T-helper 1 cell (primary cell): ENCODE measurements around the gene SLC29A3.

Experiments
- DNase-seq, 5 donors: peaks; one replicate each; pipeline ENCODE4 v3.0.0-alpha.2; 2012 to 2020

The SLC29A3 gene

DNA sequence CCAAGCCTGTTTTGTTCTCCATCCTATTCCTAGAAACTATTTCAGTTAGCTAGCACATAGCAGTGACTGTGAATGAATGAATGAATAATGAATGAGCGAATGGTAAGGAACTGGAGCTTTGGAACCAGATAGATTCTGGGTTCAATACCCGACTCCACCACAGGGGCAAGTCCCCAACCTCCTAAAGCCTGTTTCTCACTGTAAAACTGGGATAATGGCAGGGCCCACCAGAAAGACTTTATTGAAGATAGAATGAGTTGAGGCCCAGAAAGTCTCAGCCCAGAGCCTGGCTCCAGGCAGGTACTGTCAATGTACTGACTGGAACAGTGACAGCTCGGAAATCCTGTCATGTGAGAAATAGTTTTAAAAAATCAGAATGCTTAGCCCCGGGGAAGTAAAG is 76.6 kb downstream of the SLC29A3 start:
- DNase-seq = no peak

DNA sequence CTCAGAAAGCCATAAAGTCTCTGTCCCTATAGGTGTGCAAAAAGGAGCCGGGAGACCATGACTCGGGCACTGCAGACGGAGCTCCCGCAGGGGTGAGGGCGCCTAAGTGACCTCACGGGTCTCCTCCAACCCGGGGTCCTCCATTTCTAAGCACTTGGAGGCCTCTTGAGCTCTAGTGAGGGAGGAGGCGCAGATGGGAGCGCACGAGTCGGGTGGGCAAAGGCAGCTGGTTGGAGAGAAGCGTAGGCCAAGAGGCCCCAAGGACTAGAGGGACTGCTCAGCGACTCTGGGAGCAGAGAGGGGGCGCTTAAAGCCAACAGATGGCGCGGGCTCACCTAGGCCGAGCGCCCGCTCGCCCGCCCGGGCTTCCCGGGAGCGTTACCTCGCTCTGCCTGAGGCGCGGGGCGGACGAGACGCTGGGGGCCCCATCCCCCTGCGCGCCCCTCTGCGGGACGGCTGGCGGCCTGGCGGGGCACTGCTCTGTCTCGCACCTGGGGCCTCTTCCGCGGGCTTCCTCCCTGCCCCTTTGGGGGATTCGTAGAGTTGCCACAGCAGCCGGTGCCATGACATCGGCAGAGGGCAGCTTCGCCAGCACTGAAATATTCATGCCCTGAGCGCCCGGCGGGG is 77.1 kb downstream of the SLC29A3 start:
- no peak for DNase-seq

DNA sequence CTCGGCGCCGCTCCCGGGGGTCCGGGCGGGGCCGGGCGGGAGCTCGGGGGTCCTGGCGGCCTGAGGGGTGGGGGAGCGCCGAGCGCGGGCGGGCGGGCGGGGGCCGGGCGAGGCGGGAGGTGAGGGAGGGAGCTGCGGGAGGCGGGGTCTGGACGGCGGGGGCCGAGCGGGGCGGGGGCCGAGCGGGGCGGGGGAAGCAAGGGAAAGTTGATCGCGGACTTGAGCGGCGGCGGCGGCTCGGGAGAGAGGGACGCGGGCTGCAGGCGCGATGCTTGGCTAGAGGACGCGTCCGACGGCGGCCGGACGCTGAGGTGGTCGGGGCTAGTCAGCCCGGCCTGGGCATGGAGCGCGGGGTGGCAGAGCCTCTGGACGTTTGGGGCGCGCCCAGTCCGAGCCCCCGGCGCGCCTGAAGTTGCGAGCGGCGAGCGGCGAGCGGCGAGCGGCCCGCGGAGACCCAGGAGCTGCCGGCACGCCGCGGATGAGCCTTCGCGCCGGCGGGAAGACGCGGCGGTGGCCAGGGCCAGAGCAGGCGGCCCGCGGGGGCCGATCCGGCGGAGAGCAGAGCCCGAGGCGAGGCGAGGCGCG is 77.7 kb downstream of the SLC29A3 start, which contains the start of gene CDH23:
Gene CDH23 (plus strand): TSS at position 210 of the 585 bp plus-strand sequence. CDS start 42,912 bp downstream, outside the sequence.
- DNase-seq = no peak

DNA sequence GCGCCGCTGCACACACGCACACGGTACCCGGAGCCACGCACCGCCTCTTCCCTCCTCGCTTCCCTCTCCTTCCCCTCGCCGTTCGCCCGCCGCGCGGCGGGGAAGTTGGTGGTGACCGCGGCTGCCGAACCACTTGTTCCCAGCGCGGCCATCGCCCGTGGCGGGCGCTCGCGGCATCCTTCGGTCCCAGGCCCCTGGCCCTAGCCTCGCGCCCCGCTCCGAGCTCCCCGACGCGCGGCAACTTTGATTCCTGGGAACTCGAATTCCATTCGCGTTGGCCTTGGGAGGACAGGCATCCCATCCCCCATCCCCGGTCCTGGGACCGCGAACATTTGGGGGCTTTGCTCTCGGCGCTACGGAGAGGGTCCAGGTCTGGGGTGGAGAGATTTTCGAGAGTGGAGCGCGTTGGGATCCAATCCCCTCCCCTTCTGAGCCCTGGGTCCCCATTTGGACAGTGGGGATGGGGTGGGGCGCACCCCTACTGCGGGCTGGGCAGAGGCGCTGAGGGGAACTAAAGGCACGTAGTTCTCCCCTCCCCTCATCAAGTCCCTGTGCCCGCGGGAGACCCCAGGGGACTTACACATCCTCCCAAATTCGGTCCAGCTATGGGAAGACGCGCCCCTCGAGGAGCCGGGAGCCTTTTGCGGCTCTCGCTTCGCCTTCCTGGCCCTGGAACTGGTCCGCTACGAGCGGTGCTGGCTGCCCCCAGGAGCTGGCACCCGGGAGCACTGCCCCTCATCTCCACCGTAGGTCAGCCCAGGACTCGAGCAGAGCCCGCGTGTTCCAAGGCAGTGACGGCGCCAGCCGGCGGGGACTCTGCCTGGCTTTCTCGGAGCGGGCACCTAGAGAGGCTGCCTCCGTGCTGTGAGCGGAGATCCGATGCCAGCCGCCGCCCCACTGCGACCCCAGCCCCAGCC is 78.5 kb downstream of the SLC29A3 start:
- DNase-seq = no peak

DNA sequence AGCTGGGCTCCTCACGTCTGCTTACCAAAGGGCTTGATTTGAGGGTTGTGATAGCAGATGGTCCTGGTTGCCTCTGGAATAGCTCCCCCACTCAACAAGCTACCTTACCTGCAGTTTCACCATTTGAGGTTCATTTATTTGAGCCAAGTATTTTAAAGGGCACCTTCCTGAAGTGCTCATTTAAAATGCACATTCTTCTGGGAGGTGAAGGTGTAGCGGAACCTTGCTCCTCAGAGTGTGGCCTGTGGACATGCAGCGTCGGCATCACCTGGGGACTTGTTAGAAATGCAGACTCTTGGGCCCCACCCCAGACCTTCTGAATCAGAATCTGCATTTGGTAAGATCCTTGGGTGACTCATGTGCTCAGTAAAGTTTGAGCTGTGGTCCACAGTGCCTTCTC is 79.9 kb downstream of the SLC29A3 start:
- no peak for DNase-seq

DNA sequence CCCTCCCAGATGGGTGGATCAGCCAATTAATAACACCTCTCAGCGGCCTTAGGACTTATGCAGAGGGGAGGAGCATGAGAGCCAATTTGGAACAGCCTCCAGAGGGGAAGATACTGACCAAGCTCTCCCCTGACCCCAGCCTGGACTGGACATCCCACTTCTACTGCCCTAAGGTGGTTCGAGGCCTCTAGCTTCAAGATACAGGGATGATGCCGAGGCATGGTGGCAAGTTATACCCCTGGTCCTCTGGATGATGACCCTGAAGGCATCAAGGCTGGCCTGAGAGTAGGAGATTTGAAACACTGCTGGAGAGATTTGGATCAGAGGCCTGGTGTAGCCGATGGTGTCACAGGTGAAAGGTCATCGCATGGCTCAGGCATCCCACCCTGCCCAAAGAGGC is 80.9 kb downstream of the SLC29A3 start:
- no peak for DNase-seq

DNA sequence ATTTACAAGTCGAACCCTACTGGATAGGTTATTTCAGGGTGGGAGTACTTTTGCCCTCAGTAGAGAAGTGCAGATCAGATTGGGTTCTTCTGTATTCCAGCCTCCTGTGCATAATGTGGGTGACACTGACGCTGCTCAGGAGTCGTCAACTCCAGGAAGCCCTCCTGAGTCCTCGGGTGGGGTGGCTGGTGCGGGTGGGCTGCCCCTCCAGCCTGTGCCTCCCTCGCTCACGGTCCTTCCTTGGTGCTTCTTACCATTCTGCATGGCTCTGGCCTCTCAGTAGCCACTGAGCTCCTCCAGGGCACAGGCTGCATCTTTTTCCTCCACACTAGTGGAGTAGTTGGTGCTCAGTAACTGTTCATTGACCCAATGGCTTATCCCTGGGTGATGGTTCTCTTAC is 82.0 kb downstream of the SLC29A3 start:
- no peak for DNase-seq

DNA sequence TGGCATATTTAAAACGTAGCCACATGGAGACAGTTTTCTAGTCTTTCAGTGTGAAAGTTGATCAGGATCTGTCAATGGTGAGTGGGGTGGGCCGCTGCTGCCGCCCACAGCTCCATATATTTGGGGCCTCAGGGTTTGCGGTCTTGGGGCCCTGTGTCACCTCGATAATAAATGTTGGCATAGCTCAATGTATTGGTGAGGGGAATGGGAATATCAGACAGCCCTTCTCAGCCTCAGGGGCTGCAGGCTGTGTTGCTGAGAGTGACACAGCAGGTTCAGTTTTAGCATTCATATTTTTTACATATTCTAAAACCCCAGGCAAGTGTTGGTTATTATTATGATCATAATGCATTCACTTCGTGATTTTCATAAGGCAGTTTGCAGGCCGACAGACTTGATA is 82.9 kb downstream of the SLC29A3 start:
- DNase-seq = no peak

DNA sequence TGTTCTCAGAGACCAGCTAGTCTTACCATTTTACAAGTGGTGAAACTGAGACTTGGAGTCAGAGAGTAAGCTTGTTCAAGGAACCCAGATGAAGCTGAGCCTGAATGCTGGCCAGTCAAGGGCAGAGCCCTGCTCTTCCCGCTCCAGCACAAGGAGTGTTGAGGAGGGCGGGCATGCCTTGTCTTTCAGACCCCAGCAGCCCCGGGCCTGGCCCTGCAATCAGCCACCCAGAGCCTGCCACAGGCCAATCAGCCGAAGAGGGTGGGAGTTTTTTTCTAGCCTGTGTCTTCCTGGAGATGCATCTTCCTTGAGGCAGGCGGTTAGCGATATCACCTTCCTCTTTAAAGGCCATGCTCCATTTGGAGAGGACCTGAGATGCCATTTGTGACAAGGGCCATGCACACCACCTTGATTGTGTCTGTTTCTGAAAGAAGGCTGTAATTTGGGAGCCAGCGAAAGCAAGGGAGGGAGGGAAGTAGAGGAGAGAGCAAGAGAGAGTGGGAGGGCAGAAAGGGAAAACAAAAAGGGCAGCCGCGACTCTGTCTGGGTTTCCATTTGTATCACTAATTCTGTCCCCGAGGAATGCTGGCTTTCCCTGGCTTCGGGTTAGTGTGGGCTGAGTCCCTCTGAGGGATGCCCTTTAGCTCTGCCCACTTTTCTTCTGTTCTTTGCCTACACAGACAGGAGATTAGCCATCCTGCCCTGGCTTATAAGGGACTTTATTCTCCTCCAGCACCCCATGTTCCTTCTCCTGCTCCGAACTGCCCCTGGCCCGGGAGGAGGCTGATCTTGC is 85.6 kb downstream of the SLC29A3 start:
- no peak for DNase-seq

DNA sequence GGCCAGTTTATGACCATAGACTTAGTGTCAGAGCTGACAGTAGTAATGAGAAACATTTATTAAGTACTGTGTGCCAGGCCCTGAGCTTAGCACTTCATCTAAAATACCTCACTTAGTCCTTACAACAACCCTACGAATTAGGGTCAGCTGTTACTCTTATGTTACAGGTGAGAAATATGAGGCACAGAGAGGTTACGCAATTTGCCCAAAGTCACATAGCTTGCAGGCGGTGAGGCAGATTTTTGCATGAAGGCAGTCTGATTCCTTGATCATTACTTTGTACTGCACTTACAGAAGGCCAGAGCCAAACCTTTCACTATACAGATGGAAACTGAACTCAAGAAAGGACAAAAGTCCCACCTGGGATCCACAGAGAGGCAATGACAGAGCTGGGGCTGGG is 87.8 kb downstream of the SLC29A3 start:
- no peak for DNase-seq

DNA sequence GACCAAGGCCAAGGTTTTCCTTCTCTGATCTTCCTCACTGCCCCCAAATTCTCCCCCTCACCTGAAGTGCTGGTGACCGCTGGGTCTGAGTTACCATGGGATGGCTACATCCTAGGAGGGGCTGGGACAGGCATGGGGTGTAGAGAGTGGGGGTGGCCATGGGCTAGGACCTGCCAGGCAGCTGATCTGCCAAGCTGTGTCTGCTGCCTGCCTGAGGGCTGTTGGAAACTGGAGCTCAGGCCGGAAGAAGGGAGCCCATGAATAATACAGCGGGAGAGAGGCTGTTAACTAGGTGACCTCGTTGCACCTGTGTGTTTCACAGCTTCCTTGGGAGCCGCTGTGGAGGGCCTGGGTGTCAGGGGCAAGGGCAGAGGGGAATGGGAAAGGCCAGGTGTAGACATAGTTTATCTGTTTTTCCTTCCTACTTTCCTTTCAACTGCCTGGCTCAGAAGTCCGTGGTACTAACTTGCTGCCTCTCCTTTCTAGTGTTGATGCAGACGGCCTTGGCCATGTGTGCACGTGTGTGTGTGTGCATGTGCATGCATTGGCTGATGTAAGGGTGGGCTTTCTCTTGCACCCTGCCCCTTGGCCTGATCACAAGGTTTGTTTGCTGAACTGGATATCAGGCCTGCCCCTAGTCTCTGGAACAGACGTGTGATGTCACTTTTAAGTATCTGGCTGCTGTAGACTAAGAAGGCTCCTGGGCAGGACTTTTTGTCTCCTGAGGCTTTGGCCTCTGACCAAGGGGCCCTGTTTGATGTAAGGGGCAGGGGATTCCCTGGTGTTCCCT is 89.6 kb downstream of the SLC29A3 start:
- no peak for DNase-seq

DNA sequence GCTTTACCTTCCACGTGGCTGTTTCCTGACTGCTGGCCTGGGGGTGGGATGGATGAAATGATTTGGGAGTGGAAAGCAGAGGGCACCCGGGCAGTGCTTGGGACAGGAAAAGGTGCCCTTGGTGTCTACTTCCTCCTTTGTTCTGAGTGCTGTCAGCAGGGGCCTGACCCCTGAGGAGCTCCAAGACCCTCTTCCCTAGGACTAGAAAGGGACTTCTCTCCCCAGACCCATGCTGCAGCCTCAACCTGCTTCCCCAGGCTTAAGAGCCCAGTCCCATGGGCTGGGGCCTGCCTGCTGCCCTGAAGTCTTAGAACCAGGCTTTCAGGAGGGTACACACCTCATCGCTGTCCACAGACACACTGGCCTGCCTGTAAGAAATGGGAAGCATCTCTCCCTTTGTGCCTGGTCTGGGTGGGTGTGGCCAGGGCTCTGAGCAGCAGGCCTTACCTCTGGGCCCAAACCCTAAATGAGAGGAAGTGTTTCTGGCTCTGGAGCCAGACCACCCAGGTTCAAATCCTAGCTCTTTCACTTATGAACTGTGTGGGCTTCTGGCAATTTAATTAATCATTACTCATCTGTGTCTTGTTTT is 90.6 kb downstream of the SLC29A3 start:
- DNase-seq = no peak
